Tibial nerve (tissue), 4 donors: Measurements from ENCODE around the gene RNF227. TPM values are rescaled to one million over a fixed set of nuclear protein-coding genes. Genes with fewer than 3 reads are reported as not detected.

Experiments used
- DNase-seq, 2 donors: peaks; one replicate each; pipeline ENCODE4 v3.0.0-alpha.2; 2019; ENCODE audit warnings: low spot score in 2 of 2
- H3K27ac ChIP-seq, 4 donors: fragments of 200-600 bp; sonication (generic) in 3 of 4; one replicate each; pipeline ENCODE4 v1.5.1; 2017 to 2019; ENCODE audit warnings: mild to moderate bottlenecking in 1 of 4
- H3K27me3 ChIP-seq, 2 donors: fragments of 200-600 bp; sonication (generic) in 1 of 2; one replicate each; pipeline versions ENCODE4 v1.5.1 to v1.6.0; 2017 to 2019
- H3K36me3 ChIP-seq, 3 donors: fragments of 200-600 bp; sonication (generic); one replicate each; pipeline ENCODE4 v1.5.1; 2018 to 2019
- H3K4me1 ChIP-seq, 4 donors: fragments of 200-600 bp; sonication (generic) in 3 of 4; one replicate each; pipeline ENCODE4 v1.5.1; 2017 to 2019
- H3K4me3 ChIP-seq, 4 donors: fragments of 200-600 bp; sonication (generic) in 3 of 4; one replicate each; pipeline ENCODE4 v1.5.1; 2017 to 2019; ENCODE audit warnings: mild to moderate bottlenecking in 1 of 4, moderate library complexity in 1 of 4
- H3K9me3 ChIP-seq, 4 donors: fragments of 200-600 bp; sonication (generic) in 3 of 4; one replicate each; pipeline ENCODE4 v1.5.1; 2017 to 2019
- EP300 ChIP-seq, 2 donors: sonication (generic); formaldehyde crosslinking; IDR thresholded peaks; one replicate each; pipeline ENCODE4 v1.6.1; 2017; ENCODE audit warnings: antibody characterized with exemption in 2 of 2, mild to moderate bottlenecking in 1 of 2
- POLR2A ChIP-seq, 2 donors: fragments of 450-650 bp; IDR thresholded peaks; one replicate each; pipeline ENCODE4 v1.6.1; 2017; ENCODE audit warnings: antibody characterized with exemption in 2 of 2, mild to moderate bottlenecking in 2 of 2, moderate library complexity in 2 of 2
- WGBS, 2 donors: methylation state at CpG; one replicate each; pipeline ENCODE4 v1.1.5; 2018; 5-methylcytosine and 5-hydroxymethylcytosine counted together
- total RNA-seq, 4 donors: library from RNA; depleted of rRNA; stranded (reverse); fragments of >200 nt; gene quantifications; one replicate each; pipeline ENCODE4 v1.1.0, GENCODE V29; 2016
- TF ChIP-seq, protein P1 (sequence below), 5 experiments: fragments of 200-600 bp in 3 of 5; fragments of 450-650 bp in 2 of 5; sonication (generic) in 3 of 5; IDR thresholded peaks; one replicate each; pipeline ENCODE4 v1.5.1; 2016 to 2019; ENCODE audit warnings: antibody characterized with exemption in 5 of 5, mild to moderate bottlenecking in 3 of 5, moderate library complexity in 2 of 5

Gene RNF227
- total RNA-seq, 4 donors from 2014 or later = 2.6 to 41.2 (median 3.8) TPM

DNA sequence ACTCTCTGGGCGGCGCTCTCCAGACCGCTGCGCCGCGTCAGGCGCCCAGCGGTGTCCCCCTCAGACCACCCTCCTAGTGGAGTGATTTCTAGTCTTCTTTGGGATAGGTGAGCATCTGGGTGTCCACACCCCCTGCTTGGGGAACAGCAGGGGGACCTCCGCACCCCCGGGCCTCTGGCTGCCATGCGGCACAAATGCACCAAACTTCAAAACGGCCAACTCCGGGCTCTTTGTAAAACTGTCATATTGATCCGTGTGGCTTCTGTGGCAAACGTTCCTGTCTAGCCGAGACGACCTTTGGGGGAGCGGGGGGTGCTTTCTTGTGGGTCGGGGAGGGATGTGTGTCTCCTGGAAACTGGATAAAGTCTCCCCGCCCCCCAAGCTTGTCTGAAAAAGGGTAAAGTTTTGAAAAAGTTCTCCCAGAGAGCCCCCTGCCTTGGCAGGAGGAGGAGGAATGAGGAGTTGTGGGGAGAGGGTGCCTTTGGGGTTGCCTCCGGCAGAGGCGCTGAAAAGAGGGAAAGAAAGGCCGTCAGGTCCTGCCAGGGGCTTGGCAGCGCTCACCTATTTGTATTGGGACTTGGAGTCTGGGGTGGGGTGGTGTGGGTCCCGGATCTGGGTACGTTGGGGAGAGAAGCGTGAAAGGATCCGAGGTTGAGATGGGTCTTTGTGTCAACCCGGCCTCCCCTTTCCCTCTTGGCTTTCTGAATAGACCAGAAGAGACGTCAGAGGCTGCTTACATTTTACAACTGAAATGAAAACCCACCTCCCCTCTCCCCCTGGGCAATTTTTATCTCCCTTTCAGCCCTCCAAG lies 29.7 kb downstream of the RNF227 start:
- H3K27me3 ChIP-seq = no peaks in the 10 kb centered on the region
- DNase-seq = peak in 1 of 2 donors; percentile 33
- H3K4me1 ChIP-seq = peaks cover 0 to 75% (median 47%) of the 10 kb centered on the region in 4 donors
- peaks cover 0 to 10% (median 0%) of the 10 kb centered on the region in 3 donors for H3K36me3 ChIP-seq
- WGBS, 2 donors = 2 to 3% methylated on average over 25 to 30 of the region's 30 CpGs
- H3K27ac ChIP-seq = peak overlapping the region; percentile 79 to 97 (median 94)
- TF ChIP-seq POLR2A (IDR thresholded peaks at IDR 0.05) = peak in 1 of 2 donors; percentile 2
- no peak for TF ChIP-seq EP300 (IDR thresholded peaks at IDR 0.05)
- H3K4me3 ChIP-seq = peak overlapping the region; percentile 47 to 89 (median 80)
- no peaks in the 10 kb centered on the region for H3K9me3 ChIP-seq

DNA sequence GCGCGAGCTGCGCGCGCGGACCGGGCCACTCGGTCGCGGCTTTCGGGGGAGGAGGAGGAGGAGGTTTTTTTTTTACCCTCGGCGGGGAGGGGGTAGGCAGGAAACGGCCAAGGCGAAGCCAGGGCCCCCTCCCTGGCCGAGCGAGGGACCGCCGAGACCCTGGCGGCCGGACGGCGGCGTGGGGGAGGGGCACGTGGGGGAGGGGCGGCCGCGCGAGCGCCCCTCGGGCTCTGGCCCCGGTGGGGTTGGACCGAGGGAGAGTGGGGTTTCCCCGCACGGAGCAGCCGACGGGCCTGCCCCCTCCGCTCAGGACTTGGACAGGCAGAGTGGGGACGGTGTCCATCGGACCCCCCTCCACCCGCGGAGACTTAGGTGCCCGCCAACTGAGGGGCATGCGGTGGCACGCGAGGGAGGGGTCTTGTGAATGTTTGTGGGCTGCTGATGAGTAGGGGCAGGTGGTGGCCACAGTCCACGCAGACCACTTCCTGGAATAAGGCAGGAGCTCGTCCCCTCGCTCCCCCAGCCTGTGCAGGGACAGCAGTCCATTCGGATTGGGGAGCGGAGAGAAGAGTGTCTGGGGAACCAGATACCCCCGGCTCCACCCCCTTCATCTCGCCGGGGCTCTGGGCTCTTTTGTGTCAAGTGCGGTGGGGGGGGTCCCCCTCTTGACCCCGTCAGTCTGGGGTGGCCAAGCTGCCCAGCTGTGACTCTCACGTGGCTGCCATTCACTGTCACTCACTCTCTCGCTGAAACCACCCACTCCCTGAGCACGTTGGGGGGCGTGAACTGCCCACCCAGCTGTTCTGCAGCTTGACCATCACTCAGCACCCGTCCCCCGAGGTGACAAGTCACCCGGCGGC lies 30.5 kb downstream of the RNF227 start:
- H3K27ac ChIP-seq = peak overlapping the region; percentile 79 to 97 (median 94)
- H3K4me3 ChIP-seq = peak overlapping the region; percentile 47 to 89 (median 80)
- H3K27me3 ChIP-seq = no peaks in the 10 kb centered on the region
- H3K36me3 ChIP-seq = peaks cover 0 to 4% (median 0%) of the 10 kb centered on the region in 3 donors
- peak in 1 of 2 donors; percentile 29 for DNase-seq
- TF ChIP-seq POLR2A (IDR thresholded peaks at IDR 0.05) (no peak), EP300 (IDR thresholded peaks at IDR 0.05) (peak in 1 of 2 donors; percentile 53)
- TF ChIP-seq, protein P1, sequence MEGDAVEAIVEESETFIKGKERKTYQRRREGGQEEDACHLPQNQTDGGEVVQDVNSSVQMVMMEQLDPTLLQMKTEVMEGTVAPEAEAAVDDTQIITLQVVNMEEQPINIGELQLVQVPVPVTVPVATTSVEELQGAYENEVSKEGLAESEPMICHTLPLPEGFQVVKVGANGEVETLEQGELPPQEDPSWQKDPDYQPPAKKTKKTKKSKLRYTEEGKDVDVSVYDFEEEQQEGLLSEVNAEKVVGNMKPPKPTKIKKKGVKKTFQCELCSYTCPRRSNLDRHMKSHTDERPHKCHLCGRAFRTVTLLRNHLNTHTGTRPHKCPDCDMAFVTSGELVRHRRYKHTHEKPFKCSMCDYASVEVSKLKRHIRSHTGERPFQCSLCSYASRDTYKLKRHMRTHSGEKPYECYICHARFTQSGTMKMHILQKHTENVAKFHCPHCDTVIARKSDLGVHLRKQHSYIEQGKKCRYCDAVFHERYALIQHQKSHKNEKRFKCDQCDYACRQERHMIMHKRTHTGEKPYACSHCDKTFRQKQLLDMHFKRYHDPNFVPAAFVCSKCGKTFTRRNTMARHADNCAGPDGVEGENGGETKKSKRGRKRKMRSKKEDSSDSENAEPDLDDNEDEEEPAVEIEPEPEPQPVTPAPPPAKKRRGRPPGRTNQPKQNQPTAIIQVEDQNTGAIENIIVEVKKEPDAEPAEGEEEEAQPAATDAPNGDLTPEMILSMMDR (IDR thresholded peaks at IDR 0.05) = peak in 1 of 5 experiments; percentile 7
- peaks cover 0 to 84% (median 47%) of the 10 kb centered on the region in 4 donors for H3K4me1 ChIP-seq
- H3K9me3 ChIP-seq = no peaks in the 10 kb centered on the region
- WGBS, 2 donors = 0% methylated on average over 12 to 31 of the region's 64 CpGs

DNA sequence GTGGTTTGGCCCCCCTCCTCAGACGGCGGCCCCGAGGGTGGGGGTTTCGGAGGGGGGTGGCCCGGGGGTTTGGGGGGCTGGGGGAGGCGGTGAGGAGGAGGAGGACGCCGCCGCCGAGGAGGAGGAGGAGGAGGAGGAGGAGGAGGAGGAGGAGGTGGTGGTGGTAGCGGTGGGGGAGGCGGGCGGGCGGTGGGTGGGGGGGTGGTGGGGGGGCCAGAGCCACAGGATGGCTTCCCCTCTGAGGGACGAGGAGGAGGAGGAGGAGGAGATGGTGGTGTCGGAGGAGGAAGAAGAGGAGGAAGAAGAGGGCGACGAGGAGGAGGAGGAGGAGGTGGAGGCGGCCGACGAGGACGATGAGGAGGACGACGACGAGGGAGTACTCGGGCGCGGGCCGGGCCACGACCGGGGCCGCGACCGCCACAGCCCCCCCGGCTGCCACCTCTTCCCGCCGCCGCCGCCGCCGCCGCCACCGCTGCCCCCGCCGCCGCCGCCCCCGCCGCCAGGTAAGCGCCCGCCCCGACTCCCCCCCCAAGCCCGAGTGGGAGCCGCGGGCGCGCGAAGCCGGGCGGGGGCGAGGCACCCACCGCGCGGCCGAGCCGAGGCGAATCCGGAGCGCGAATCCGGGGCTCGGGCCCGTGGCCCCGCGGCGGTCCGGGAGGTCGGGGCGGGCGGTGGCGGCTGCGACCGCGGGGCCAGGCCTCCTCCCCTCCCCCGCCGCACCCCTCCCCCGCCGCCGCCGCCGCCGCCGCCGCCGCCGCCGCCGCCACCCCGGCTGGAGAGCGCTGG lies 31.3 kb downstream of the RNF227 start:
- Histone ChIP-seq H3K27me3 (no peaks in the 10 kb centered on the region), H3K9me3 (no peaks in the 10 kb centered on the region), H3K4me3 (peak overlapping the region; percentile 47 to 89 (median 80)), H3K4me1 (peaks cover 0 to 86% (median 42%) of the 10 kb centered on the region in 4 donors), H3K27ac (peak overlapping the region; percentile 79 to 97 (median 94)), H3K36me3 (peaks cover 0 to 10% (median 0%) of the 10 kb centered on the region in 3 donors)
- 0 to 1% methylated on average over 42 to 43 of the region's 100 CpGs for WGBS, 2 donors
- DNase-seq = no peak
- TF ChIP-seq, protein P1 (IDR thresholded peaks at IDR 0.05) = no peak
- no peak for TF ChIP-seq EP300 (IDR thresholded peaks at IDR 0.05)
- no peak for TF ChIP-seq POLR2A (IDR thresholded peaks at IDR 0.05)

DNA sequence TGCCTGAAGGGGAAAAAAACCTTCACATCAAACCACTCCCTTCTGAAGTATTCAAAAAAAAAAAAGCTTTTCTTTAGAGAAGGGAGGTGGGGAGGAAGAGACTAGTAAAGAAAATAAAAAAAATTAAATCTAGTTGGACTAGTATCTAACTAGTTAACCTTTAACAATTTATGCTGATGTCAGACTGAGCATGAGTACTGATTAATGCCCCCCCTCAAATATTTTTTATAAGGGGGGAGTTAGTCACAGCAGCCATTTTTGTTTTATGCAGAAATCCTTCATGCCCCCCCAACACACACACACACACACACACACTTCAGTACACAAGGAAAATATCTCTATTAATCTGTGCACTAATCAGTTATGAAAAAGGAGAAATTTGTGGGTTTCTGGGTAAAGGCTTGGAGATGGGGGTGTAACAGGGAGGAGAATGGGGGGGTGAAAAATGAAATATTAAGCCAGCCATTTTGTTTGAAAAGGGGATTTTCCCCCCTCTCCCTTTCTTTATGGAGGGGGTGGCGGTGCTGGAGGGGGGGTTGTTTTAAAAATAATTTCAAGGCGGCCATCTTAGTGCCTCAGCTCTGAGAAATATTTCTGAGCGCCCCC lies 32.2 kb downstream of the RNF227 start:
- Histone ChIP-seq H3K4me3 (peak overlapping the region; percentile 47 to 88 (median 50)), H3K27me3 (no peaks in the 10 kb centered on the region), H3K9me3 (no peaks in the 10 kb centered on the region), H3K27ac (peak overlapping the region; percentile 62 to 95 (median 85)), H3K4me1 (peaks cover 0 to 80% (median 33%) of the 10 kb centered on the region in 4 donors), H3K36me3 (peaks cover 0 to 12% (median 0%) of the 10 kb centered on the region in 3 donors)
- DNase-seq = no peak
- 1% methylated on average over 3 of the region's 3 CpGs for WGBS, 2 donors
- TF ChIP-seq, protein P1 (IDR thresholded peaks at IDR 0.05) = no peak
- no peak for TF ChIP-seq EP300 (IDR thresholded peaks at IDR 0.05)
- TF ChIP-seq POLR2A (IDR thresholded peaks at IDR 0.05) = no peak
